Hematopoietic multipotent progenitor cell treated with erythropoietin and hydrocortisone succinate and interleukin-3 and kit ligand, for 8 days (in vitro differentiated cells): ENCODE results near the gene ATOSA.

Experiments
- DNase-seq: peaks from one replicate; pipeline ENCODE4 v3.0.0-alpha.2; 2015

Gene ATOSA

GRCh38 chr15:52679232-52680040 is at the start of gene ATOSA:
ATOSA (minus strand) TSS chr15:52679388; CDS start chr15:52678021, 1,367 bp downstream.
- DNase-seq = peak; percentile 86

GRCh38 chr15:52728899-52729298 is 49.7 kb upstream of the ATOSA start:
- no peak for DNase-seq

DNA sequence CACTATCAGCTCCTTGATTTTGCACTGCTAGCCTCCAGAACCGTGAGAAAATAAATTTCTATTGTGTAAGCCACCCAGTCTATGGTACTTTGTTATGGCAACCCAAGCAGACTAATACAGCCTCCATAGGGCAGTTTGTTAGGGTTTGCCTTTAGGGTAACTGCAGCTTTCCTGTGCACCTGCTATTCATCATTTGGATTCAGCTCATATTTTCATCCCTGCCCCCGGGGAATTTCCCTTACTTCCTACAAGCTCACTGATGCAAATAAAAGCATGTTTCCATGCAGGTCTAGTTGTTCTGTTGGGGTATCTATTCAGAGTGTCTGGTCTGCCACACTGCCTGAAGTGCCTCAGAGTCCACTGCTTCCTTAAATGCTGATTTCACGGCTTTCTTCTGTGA is 48.6 kb upstream of the ATOSA start:
- DNase-seq = no peak

DNA sequence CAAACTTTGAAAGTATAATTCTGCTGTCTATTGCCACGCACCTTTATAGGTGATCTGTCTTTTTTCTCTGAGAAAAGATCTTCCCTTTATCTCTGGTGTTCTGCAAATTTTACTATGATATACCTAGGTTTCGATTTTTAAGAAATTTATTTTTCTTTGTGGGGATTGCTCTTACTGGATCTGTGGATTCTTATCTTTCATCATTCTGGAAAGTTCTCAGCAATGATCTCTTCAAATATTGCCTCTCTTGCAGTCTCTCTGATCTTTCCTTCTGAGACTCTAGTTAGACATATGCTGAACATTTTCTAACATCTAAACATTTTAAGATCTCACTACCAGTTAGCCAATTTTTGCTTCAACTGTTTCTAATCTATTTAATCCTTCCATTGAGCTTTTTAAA is 47.0 kb upstream of the ATOSA start:
- DNase-seq = no peak

GRCh38 chr15:52718551-52718950 is 39.4 kb upstream of the ATOSA start:
- no peak for DNase-seq

GRCh38 chr15:52717924-52718323 is 38.7 kb upstream of the ATOSA start:
- DNase-seq = no peak

- DNase-seq = no peak
These were observed 38.3 kb upstream of the ATOSA start for GRCh38 chr15:52717481-52717880.

DNA sequence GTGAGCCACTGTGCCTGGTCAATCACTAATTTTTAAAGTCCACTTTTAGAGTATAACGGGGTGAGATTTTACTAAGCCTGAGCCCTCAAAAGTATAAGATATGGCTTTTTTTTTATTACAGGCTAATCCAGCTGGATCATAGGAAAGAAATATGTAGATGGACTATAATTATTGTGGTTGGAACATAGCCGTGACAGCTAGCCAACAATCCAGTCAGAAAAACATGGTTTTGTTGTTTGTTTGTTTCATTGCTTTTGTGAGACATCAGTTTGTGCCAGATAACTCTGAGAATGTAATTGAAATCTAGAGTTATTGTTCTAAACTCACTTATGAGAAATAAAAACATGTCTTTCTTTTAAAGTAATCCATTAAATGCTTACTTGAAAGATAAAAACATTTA is 37.3 kb upstream of the ATOSA start:
- DNase-seq = no peak

GRCh38 chr15:52715411-52715810 is 36.2 kb upstream of the ATOSA start:
- DNase-seq = no peak

DNA sequence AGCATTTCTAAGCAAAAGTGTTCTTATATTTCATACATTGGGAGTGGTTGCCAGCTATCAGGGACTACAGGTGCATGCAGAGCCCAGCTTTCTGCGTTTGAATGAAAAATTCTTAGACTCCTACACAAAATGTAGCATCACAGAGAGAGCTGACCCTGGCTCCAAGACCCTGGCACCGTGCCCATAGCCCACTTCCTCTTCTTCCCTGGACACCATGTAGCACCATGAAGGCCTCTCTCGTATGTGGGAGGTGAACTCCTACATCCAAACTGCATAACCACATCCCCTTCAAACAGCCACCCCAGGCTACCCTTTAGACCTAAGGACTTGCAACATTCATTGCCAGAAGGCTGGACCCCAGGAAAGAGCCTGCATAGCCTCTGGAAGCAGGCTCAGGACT is 35.8 kb upstream of the ATOSA start:
- DNase-seq = no peak

DNA sequence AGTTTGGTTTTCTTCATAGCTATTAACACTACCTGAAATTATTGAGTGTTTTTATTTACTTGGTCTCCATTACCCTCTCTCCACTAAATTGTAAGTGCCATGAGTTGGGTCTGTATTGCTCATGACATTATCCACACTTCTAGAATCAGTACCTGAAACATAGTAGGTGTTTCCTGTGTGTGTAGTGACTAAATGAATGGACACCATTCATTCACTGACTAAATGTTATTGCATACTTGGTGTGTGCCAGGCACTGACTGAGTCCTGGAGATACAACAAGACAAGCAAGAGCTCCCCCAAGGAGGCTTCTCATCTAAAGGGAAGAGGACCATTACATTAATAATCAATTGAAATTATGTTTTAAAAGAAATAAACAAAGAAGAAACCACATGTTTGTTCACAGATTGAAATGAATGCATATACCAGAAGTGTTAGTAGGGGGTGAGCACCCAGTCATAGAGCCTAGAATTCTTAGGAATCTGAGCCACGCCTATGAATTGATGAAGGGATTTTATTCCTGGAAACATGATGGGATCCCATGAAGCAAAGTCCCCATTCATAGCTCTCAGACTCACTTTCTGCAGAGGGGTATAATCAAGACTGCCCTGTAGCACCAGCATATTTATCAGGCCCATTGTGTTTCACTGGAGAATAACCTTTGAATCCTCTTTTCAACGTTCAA is 31.7 kb upstream of the ATOSA start:
- DNase-seq = no peak

GRCh38 chr15:52710050-52710707 is 31.0 kb upstream of the ATOSA start:
- no peak for DNase-seq

DNA sequence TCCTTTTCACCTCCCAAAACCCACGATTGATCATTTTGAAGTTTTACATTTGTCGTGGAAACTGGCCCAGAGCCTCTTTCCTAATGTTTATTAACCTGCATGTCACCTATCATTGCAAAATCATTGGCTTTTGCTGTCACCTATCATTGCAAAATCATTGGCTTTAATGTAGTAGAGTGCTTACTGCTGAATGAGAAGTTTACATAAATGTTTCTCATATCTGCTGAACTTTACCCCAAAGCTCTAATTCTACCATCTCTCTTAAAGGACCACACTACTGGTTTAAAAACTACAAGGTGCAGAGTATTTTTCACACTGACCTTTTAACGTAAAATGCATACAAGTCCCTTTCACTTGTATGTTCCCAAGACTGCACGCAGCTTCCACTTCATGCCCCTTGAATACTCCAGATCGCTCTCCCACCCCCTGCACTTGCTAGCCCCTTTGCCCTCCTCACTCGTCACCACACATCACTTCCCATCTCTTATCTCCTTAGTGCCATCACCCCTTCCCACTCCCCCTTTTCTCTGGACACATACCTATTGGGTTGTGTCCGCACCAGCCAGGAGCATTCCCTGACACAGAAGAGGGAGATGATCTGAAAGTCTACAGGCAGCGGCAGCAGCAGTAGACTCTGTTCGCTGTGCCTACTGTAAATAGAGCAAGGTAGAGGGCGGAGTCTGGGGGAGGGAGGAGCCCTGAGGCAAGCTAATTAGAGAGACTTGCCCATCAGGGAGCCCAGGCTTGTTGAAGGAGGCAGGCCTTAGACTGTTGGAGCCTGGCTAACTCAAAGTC is 30.2 kb upstream of the ATOSA start:
- no peak for DNase-seq

DNA sequence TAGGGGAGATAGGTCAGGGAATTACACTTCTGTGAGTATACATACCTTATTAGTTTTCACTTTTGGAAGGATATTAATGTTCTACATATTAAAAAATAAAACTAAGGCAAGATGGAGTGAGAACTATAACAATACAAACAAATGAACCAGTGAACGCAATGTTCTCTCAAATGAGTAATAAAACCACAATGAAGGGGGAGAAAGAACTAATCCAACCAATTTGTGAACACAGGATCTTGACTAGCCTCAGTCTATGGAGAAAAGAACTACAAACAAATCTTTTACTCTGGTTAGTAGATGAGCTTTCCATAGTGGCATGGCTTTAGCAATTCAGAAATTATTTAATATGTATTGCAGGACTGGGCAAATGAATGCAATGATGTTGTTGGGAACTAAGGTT is 26.9 kb upstream of the ATOSA start:
- DNase-seq = no peak

- no peak for DNase-seq
These were observed 23.2 kb upstream of the ATOSA start for GRCh38 chr15:52702390-52702789.

GRCh38 chr15:52699457-52699856 is 20.3 kb upstream of the ATOSA start:
- no peak for DNase-seq

GRCh38 chr15:52698514-52698913 is 19.3 kb upstream of the ATOSA start:
- no peak for DNase-seq

DNA sequence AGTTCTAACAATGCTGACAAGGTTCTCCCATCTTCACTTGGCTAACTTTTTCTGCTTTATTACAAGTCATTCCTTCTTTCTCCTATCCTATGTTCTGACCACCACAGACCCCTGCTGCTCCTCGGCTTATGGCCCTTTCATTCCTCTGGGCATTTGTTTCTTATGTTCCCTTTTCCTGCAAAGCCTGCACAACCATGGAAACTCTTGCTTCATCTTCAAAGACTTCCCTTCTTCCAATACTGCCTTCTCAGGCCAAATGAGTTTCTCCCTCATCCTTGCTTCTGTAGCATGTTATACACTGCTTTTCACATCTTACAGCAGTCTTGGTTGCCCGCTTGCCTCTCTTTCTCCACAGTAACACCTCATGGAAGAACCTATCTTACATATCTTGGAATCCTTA is 17.9 kb upstream of the ATOSA start:
- no peak for DNase-seq

GRCh38 chr15:52695154-52695553 is 16.0 kb upstream of the ATOSA start:
- DNase-seq = no peak

DNA sequence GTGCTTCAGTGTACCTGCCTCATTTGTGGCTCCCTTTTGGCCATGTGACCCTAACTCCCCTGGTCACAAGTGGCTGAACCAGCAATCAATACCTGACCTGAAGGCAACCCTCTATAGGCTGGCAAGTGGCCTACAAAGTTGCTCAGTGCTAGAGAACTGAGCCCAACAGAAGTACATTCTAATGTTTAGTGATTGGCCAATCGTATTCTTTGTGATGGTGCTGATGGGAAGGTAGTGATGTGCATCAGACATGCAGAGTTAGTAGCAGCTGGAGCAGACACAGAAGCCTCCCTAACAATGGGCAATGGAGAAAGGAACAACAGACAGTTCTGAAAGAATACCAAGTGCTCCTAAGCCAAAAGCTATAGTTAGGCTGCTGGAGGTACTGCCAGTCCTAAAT is 10.4 kb upstream of the ATOSA start:
- DNase-seq = no peak

DNA sequence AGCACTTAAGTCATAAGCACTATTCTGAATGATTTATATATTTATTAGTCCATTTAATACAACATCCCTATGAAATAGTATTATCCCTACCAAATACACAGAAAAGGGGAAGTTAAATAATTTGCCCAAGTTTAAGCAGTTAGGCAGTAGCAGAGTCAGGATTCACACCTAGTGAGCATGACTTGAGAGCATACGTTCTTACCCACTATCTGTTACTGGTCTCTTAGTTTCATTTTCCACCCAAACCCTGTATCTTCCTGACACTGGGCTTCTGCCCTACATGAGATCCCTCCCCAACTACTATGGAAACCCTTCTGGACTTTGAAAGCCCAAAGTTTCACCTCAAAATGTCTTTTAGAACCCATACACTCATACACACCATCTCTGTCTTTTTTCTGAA is 4.4 kb upstream of the ATOSA start:
- DNase-seq = peak; percentile 44

DNA sequence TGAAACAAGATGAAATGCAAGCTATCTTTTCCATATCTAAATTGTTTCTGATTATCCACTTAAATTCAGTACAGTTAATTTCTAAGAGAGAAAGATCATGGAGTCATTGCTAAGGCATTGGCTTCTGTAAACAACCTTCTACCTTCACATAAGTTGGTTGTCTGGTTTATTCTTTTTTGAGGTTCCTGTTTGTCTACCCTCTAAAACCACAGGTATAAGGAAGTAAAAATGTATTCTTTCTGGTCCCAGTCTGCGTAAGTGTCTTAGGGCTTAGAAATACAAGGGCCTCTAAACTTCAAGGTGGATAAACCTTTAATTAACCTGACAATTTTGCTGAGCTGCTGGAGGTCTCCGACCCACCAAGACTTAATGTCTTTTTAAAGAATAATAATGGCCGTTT is 3.6 kb upstream of the ATOSA start:
- DNase-seq = no peak

DNA sequence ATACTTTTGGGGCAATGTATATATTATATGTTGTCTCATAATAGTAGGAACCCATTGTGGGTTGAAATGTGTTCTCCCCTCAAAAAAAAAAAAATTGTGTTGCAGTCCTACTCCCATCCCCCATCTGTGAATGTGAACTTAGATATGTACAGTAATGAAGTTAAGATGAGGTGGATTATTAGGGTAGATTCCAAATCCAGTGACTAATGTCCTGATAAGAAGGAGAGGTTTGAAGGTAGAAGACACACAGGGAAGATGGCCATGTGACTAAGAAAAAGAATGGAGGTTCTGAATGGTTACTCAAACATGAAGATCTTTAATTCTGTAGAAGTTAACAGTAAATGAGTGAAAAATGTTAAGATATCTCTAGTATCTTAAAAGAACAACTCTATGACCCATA is 3.0 kb upstream of the ATOSA start:
- no peak for DNase-seq
